Cardiac fibroblast (primary cell): ENCODE measurements around the gene LIMD2.

ENCODE experiments used
- DNase-seq, 2 donors: peaks; one replicate each; pipeline versions ENCODE4 v3.0.0 to v3.0.0-alpha.2; 2010; ENCODE audit warnings: low read depth in 2 of 2
- H3K4me3 ChIP-seq, 2 donors: replicated peaks in 1 of 2; 1 replicate in 1 of 2; 2 replicates in 1 of 2; pipeline ENCODE4 v1.5.1; 2011; ENCODE audit warnings: low read depth in 2 of 2, low read length in 2 of 2, mild to moderate bottlenecking in 2 of 2, moderate library complexity in 1 of 2
- CTCF ChIP-seq: IDR thresholded peaks from one replicate; pipeline ENCODE4 v1.5.1; 2011; ENCODE audit warnings: low read depth, mild to moderate bottlenecking, low read length, inconsistent platforms

The LIMD2 gene

GRCh38 chr17:63675607-63676546, 24.0 kb downstream of the LIMD2 start:
- no peak for TF ChIP-seq CTCF
- peak overlapping the region in 1 of 2 donors; percentile 3 for H3K4me3 ChIP-seq
- DNase-seq = peak; percentile 85 to 95

- TF ChIP-seq CTCF = no peak
- H3K4me3 ChIP-seq = peak overlapping the region in 1 of 2 donors; percentile 3
- peak; percentile 42 to 44 for DNase-seq
Observed at GRCh38 chr17:63675231-63675606, 24.7 kb downstream of the LIMD2 start.

- no peak for DNase-seq
- no peak overlapping the region for H3K4me3 ChIP-seq
- TF ChIP-seq CTCF = no peak
Observed at GRCh38 chr17:63672856-63673255, 27.1 kb downstream of the LIMD2 start.

GRCh38 chr17:63665527-63666214, 34.3 kb downstream of the LIMD2 start:
- no peak for TF ChIP-seq CTCF
- no peak overlapping the region for H3K4me3 ChIP-seq
- peak in 1 of 2 donors; percentile 32 for DNase-seq

GRCh38 chr17:63659850-63660249, 40.1 kb downstream of the LIMD2 start:
- H3K4me3 ChIP-seq = no peak overlapping the region
- no peak for TF ChIP-seq CTCF

GRCh38 chr17:63658366-63658765, 41.6 kb downstream of the LIMD2 start:
- no peak for TF ChIP-seq CTCF
- DNase-seq = peak in 1 of 2 donors; percentile 58
- no peak overlapping the region for H3K4me3 ChIP-seq

More at GRCh38 chr17:63659850-63660249, 40.1 kb downstream of the LIMD2 start:
- no peak for DNase-seq
